ENCODE measurements around the gene NLRC3. TPM values are rescaled to one million over a fixed set of nuclear protein-coding genes. Genes with fewer than 3 reads are reported as not detected.

NLRC3 gene
- total RNA-seq, 2 donors from 2014 or later, result 0.11 to 0.18 TPM

GRCh38 chr16:3592559-3592958 is 15.4 kb upstream of the NLRC3 start:
- Mint-ChIP-seq H3K27me3 (ENCODE audit: insufficient read depth) (no peaks in the 10 kb centered on the region), H3K4me1 (no peaks in the 10 kb centered on the region), H3K4me3 (no peak overlapping the region), H3K27ac (no peak overlapping the region), H3K9me3 (no peaks in the 10 kb centered on the region), H3K36me3 (ENCODE audit: low read depth) (peaks cover 46% of the 10 kb centered on the region)
- no peak overlapping the region for H3K27ac ChIP-seq (ENCODE audit: low read depth, low read length)
- H3K4me3 ChIP-seq (ENCODE audit: low read length), result no peak overlapping the region
- H3K36me3 ChIP-seq (ENCODE audit: control insufficient read depth, insufficient read depth, low read length), result peaks cover 11% of the 10 kb centered on the region
- no peak for DNase-seq
- H3K9ac ChIP-seq (ENCODE audit: extremely low read depth, low read length, poor library complexity, severe bottlenecking), result no peak overlapping the region
- no peak for TF ChIP-seq CTCF (conservative IDR thresholded peaks at IDR 0.05)
- no peaks in the 10 kb centered on the region for H3K9me3 ChIP-seq (ENCODE audit: control insufficient read depth, low read length)
- no peaks in the 10 kb centered on the region for H3K27me3 ChIP-seq (ENCODE audit: control insufficient read depth, insufficient read depth, low read length, poor library complexity, severe bottlenecking)
- WGBS, 2 experiments (ENCODE audit: insufficient coverage in 1 of 2, insufficient read length in 1 of 2), result 92 to 100% methylated on average over 11 to 12 of the region's 12 CpGs
- no peaks in the 10 kb centered on the region for H3K4me1 ChIP-seq (ENCODE audit: control insufficient read depth, insufficient read depth, low read length)

- Histone ChIP-seq H3K36me3 (ENCODE audit: control insufficient read depth, insufficient read depth, low read length) (peaks cover 11% of the 10 kb centered on the region), H3K4me3 (ENCODE audit: low read length) (no peak overlapping the region), H3K27me3 (ENCODE audit: control insufficient read depth, insufficient read depth, low read length, poor library complexity, severe bottlenecking) (no peaks in the 10 kb centered on the region), H3K9ac (ENCODE audit: extremely low read depth, low read length, poor library complexity, severe bottlenecking) (no peak overlapping the region), H3K27ac (ENCODE audit: low read depth, low read length) (no peak overlapping the region), H3K4me1 (ENCODE audit: control insufficient read depth, insufficient read depth, low read length) (no peaks in the 10 kb centered on the region), H3K9me3 (ENCODE audit: control insufficient read depth, low read length) (no peaks in the 10 kb centered on the region)
- no peak for DNase-seq
- no peak overlapping the region for H3K27ac Mint-ChIP-seq
- 94 to 95% methylated on average over 2 to 6 of the region's 6 CpGs for WGBS, 2 experiments (ENCODE audit: insufficient coverage in 1 of 2, insufficient read length in 1 of 2)
- no peak overlapping the region for H3K4me3 Mint-ChIP-seq
- H3K36me3 Mint-ChIP-seq (ENCODE audit: low read depth), result peaks cover 41% of the 10 kb centered on the region
- no peaks in the 10 kb centered on the region for H3K4me1 Mint-ChIP-seq
- no peaks in the 10 kb centered on the region for H3K9me3 Mint-ChIP-seq
- no peak for TF ChIP-seq CTCF (conservative IDR thresholded peaks at IDR 0.05)
- no peaks in the 10 kb centered on the region for H3K27me3 Mint-ChIP-seq (ENCODE audit: insufficient read depth)
Measured at GRCh38 chr16:3591991-3592390, 14.8 kb upstream of the NLRC3 start.

GRCh38 chr16:3591436-3591803 is 14.2 kb upstream of the NLRC3 start:
- H3K4me3 ChIP-seq (ENCODE audit: low read length), result no peak overlapping the region
- H3K36me3 Mint-ChIP-seq (ENCODE audit: low read depth), result peaks cover 44% of the 10 kb centered on the region
- H3K27me3 Mint-ChIP-seq (ENCODE audit: insufficient read depth), result no peaks in the 10 kb centered on the region
- H3K9me3 Mint-ChIP-seq, result no peaks in the 10 kb centered on the region
- DNase-seq, result no peak
- no peak overlapping the region for H3K4me3 Mint-ChIP-seq
- H3K36me3 ChIP-seq (ENCODE audit: control insufficient read depth, insufficient read depth, low read length), result peaks cover 11% of the 10 kb centered on the region
- 87 to 95% methylated on average over 4 to 5 of the region's 5 CpGs for WGBS, 2 experiments (ENCODE audit: insufficient coverage in 1 of 2, insufficient read length in 1 of 2)
- no peak overlapping the region for H3K9ac ChIP-seq (ENCODE audit: extremely low read depth, low read length, poor library complexity, severe bottlenecking)
- no peaks in the 10 kb centered on the region for H3K4me1 ChIP-seq (ENCODE audit: control insufficient read depth, insufficient read depth, low read length)
- no peaks in the 10 kb centered on the region for H3K9me3 ChIP-seq (ENCODE audit: control insufficient read depth, low read length)
- H3K4me1 Mint-ChIP-seq, result no peaks in the 10 kb centered on the region
- H3K27me3 ChIP-seq (ENCODE audit: control insufficient read depth, insufficient read depth, low read length, poor library complexity, severe bottlenecking), result no peaks in the 10 kb centered on the region
- H3K27ac ChIP-seq (ENCODE audit: low read depth, low read length), result no peak overlapping the region
- no peak overlapping the region for H3K27ac Mint-ChIP-seq
- TF ChIP-seq CTCF (conservative IDR thresholded peaks at IDR 0.05), result no peak
